ENCODE data around the gene PLEKHG7. TPM values are rescaled to one million over a fixed set of nuclear protein-coding genes. Genes with fewer than 3 reads are reported as not detected.

The PLEKHG7 gene
- total and polyA plus RNA-seq, 12 donors = 0.04 TPM; not detected in 11

GRCh38 chr12:92719674-92720073, 16.9 kb downstream of the PLEKHG7 start:
- H3K9me3 ChIP-seq = peaks cover 0 to 9% (median 3%) of the 10 kb centered on the region in 11 donors
- H3K27ac ChIP-seq = no peak overlapping the region
- H3K4me1 ChIP-seq = peaks cover 0 to 10% (median 0%) of the 10 kb centered on the region in 9 donors
- no peaks in the 10 kb centered on the region for H3K36me3 ChIP-seq
- no peak overlapping the region for H3K4me3 ChIP-seq
- H3K27me3 ChIP-seq = no peaks in the 10 kb centered on the region
- intact Hi-C loops (cut with DNase I) = no loop called here
- no peak for DNase-seq
- ATAC-seq = peak in 1 of 8 donors; percentile 67
- TF ChIP-seq CTCF (IDR thresholded peaks at IDR 0.05) = no peak
- 54 to 65% methylated on average over 6 of the region's 6 CpGs for WGBS, 2 donors

GRCh38 chr12:92721130-92721529, 18.3 kb downstream of the PLEKHG7 start:
- H3K27me3 ChIP-seq = no peaks in the 10 kb centered on the region
- H3K4me1 ChIP-seq = peaks cover 0 to 10% (median 0%) of the 10 kb centered on the region in 9 donors
- no peaks in the 10 kb centered on the region for H3K36me3 ChIP-seq
- no peak for ATAC-seq
- TF ChIP-seq CTCF (IDR thresholded peaks at IDR 0.05) = no peak
- no peak for DNase-seq
- intact Hi-C loops (cut with DNase I) = no loop called here
- 63 to 74% methylated on average over 8 of the region's 8 CpGs for WGBS, 2 donors
- no peak overlapping the region for H3K27ac ChIP-seq
- H3K9me3 ChIP-seq = peaks cover 0 to 15% (median 8%) of the 10 kb centered on the region in 11 donors
- H3K4me3 ChIP-seq = no peak overlapping the region

GRCh38 chr12:92721656-92722055, 18.9 kb downstream of the PLEKHG7 start:
- intact Hi-C loops (cut with DNase I) = no loop called here
- no peak overlapping the region for H3K27ac ChIP-seq
- WGBS, 2 donors = 44 to 61% methylated on average over 1 of the region's 1 CpG
- no peaks in the 10 kb centered on the region for H3K36me3 ChIP-seq
- TF ChIP-seq CTCF (IDR thresholded peaks at IDR 0.05) = no peak
- peaks cover 0 to 15% (median 8%) of the 10 kb centered on the region in 11 donors for H3K9me3 ChIP-seq
- H3K27me3 ChIP-seq = no peaks in the 10 kb centered on the region
- ATAC-seq (no peak), DNase-seq (no peak)
- no peak overlapping the region for H3K4me3 ChIP-seq
- H3K4me1 ChIP-seq = peaks cover 0 to 10% (median 0%) of the 10 kb centered on the region in 9 donors

GRCh38 chr12:92722897-92723296, 20.1 kb downstream of the PLEKHG7 start:
- ATAC-seq = no peak
- TF ChIP-seq CTCF (IDR thresholded peaks at IDR 0.05) = no peak
- DNase-seq = no peak
- H3K9me3 ChIP-seq = peaks cover 0 to 15% (median 8%) of the 10 kb centered on the region in 11 donors
- peaks cover 0 to 10% (median 0%) of the 10 kb centered on the region in 9 donors for H3K4me1 ChIP-seq
- no peaks in the 10 kb centered on the region for H3K36me3 ChIP-seq
- H3K27ac ChIP-seq = no peak overlapping the region
- 84 to 85% methylated on average over 3 of the region's 3 CpGs for WGBS, 2 donors
- H3K27me3 ChIP-seq = no peaks in the 10 kb centered on the region
- intact Hi-C loops (cut with DNase I) = no loop called here
- no peak overlapping the region for H3K4me3 ChIP-seq
